IPS-18c (cell line): ENCODE data around the gene VAV3.
"Not testable (repeated sequence)": the region's sequence is repeated elsewhere in the genome, so short reads cannot be mapped to it uniquely, and the experiment has no call there.

Source experiments
- H3K4me3 ChIP-seq: 2 replicates; pipeline ENCODE4 v1.7.0; 2013; ENCODE audit warnings: low read depth, mild to moderate bottlenecking, low read length, moderate library complexity; ENCODE audit not compliant: insufficient read depth
- H3K9me3 ChIP-seq: one replicate; pipeline ENCODE4 v1.6.1; 2013; ENCODE audit warnings: mild to moderate bottlenecking, low read length, moderate library complexity; ENCODE audit not compliant: control insufficient read depth, insufficient read depth

The VAV3 gene

GRCh38 chr1:107767156-107767582 lies 197.8 kb downstream of the VAV3 start:
- no peak overlapping the region for H3K4me3 ChIP-seq
- H3K9me3 ChIP-seq: no peaks in the 10 kb centered on the region

- no peaks in the 10 kb centered on the region for H3K9me3 ChIP-seq
- no peak overlapping the region for H3K4me3 ChIP-seq
These were observed 198.4 kb downstream of the VAV3 start for GRCh38 chr1:107766533-107766932.

GRCh38 chr1:107762751-107763390 lies 202.1 kb downstream of the VAV3 start:
- H3K4me3 ChIP-seq: no peak overlapping the region
- H3K9me3 ChIP-seq: no peaks in the 10 kb centered on the region

GRCh38 chr1:107760065-107760464 lies 204.9 kb downstream of the VAV3 start:
- Histone ChIP-seq H3K9me3 (no peaks in the 10 kb centered on the region), H3K4me3 (no peak overlapping the region)

GRCh38 chr1:107750364-107750959 lies 214.5 kb downstream of the VAV3 start:
- no peaks in the 10 kb centered on the region for H3K9me3 ChIP-seq
- H3K4me3 ChIP-seq: no peak overlapping the region

- Histone ChIP-seq H3K9me3 (no peaks in the 10 kb centered on the region), H3K4me3 (no peak overlapping the region)
These were observed 216.4 kb downstream of the VAV3 start for GRCh38 chr1:107748531-107748930.

- Histone ChIP-seq H3K9me3 (no peaks in the 10 kb centered on the region), H3K4me3 (no peak overlapping the region)
These were observed 223.7 kb downstream of the VAV3 start for GRCh38 chr1:107741242-107741641.

GRCh38 chr1:107740579-107740978 lies 224.4 kb downstream of the VAV3 start:
- Histone ChIP-seq H3K4me3 (no peak overlapping the region), H3K9me3 (no peaks in the 10 kb centered on the region)

GRCh38 chr1:107739651-107740050 lies 225.3 kb downstream of the VAV3 start:
- H3K4me3 ChIP-seq: no peak overlapping the region
- no peaks in the 10 kb centered on the region for H3K9me3 ChIP-seq

- Histone ChIP-seq H3K4me3 (no peak overlapping the region), H3K9me3 (no peaks in the 10 kb centered on the region)
These were observed 225.8 kb downstream of the VAV3 start for GRCh38 chr1:107739201-107739600.

GRCh38 chr1:107733401-107733800 lies 231.6 kb downstream of the VAV3 start:
- not testable (repeated sequence) for H3K4me3 ChIP-seq, H3K9me3 ChIP-seq

GRCh38 chr1:107727866-107728265 lies 237.1 kb downstream of the VAV3 start:
- Histone ChIP-seq H3K4me3 (no peak overlapping the region), H3K9me3 (no peaks in the 10 kb centered on the region)

- no peaks in the 10 kb centered on the region for H3K9me3 ChIP-seq
- H3K4me3 ChIP-seq: no peak overlapping the region
These were observed 238.1 kb downstream of the VAV3 start for GRCh38 chr1:107726860-107727259.

GRCh38 chr1:107724648-107725047 lies 240.3 kb downstream of the VAV3 start:
- H3K4me3 ChIP-seq: no peak overlapping the region
- H3K9me3 ChIP-seq: no peaks in the 10 kb centered on the region

- H3K4me3 ChIP-seq, H3K9me3 ChIP-seq: not testable (repeated sequence)
These were observed 244.8 kb downstream of the VAV3 start for GRCh38 chr1:107720210-107720609.

GRCh38 chr1:107710005-107710404 lies 255.0 kb downstream of the VAV3 start:
- no peaks in the 10 kb centered on the region for H3K9me3 ChIP-seq
- no peak overlapping the region for H3K4me3 ChIP-seq

- Histone ChIP-seq H3K9me3 (no peaks in the 10 kb centered on the region), H3K4me3 (no peak overlapping the region)
These were observed 257.9 kb downstream of the VAV3 start for GRCh38 chr1:107707111-107707510.

GRCh38 chr1:107706182-107706581 lies 258.8 kb downstream of the VAV3 start:
- H3K4me3 ChIP-seq: no peak overlapping the region

GRCh38 chr1:107704911-107705310 lies 260.1 kb downstream of the VAV3 start:
- Histone ChIP-seq H3K9me3 (no peaks in the 10 kb centered on the region), H3K4me3 (no peak overlapping the region)

More at GRCh38 chr1:107706182-107706581, 258.8 kb downstream of the VAV3 start:
- no peaks in the 10 kb centered on the region for H3K9me3 ChIP-seq
